ENCODE data around the gene A3GALT2.

The A3GALT2 gene

GRCh38 chr1:33330906-33331305 is 10.0 kb upstream of the A3GALT2 start:
- no peak for DNase-seq

GRCh38 chr1:33330361-33330890 is 9.5 kb upstream of the A3GALT2 start:
- DNase-seq, result no peak

- no peak for DNase-seq
These were observed 8.9 kb upstream of the A3GALT2 start for GRCh38 chr1:33329600-33330305.

GRCh38 chr1:33328817-33329216 is 7.9 kb upstream of the A3GALT2 start:
- no peak for DNase-seq

GRCh38 chr1:33327587-33328325 is 6.9 kb upstream of the A3GALT2 start:
- peak; percentile 18 for DNase-seq

- no peak for DNase-seq
These were observed 5.9 kb upstream of the A3GALT2 start for GRCh38 chr1:33326785-33327184.

GRCh38 chr1:33324677-33325575 is 4.0 kb upstream of the A3GALT2 start:
- DNase-seq, result no peak

- DNase-seq, result no peak
These were observed 3.0 kb upstream of the A3GALT2 start for GRCh38 chr1:33323663-33324477.

GRCh38 chr1:33322870-33323585 is 2.1 kb upstream of the A3GALT2 start:
- no peak for DNase-seq

GRCh38 chr1:33322109-33322508 is 1.2 kb upstream of the A3GALT2 start:
- no peak for DNase-seq

- DNase-seq, result no peak
These were observed 280 bp upstream of the A3GALT2 start for GRCh38 chr1:33321178-33321577.

GRCh38 chr1:33319949-33320618 is 814 bp downstream of the A3GALT2 start:
- no peak for DNase-seq

- DNase-seq, result no peak
These were observed 1.5 kb downstream of the A3GALT2 start for GRCh38 chr1:33319186-33319948.

GRCh38 chr1:33317946-33318345 is 3.0 kb downstream of the A3GALT2 start:
- no peak for DNase-seq

- no peak for DNase-seq
These were observed 3.5 kb downstream of the A3GALT2 start for GRCh38 chr1:33317354-33317753.

- no peak for DNase-seq
These were observed 4.3 kb downstream of the A3GALT2 start for GRCh38 chr1:33316601-33317000.

- DNase-seq, result no peak
These were observed 6.5 kb downstream of the A3GALT2 start for GRCh38 chr1:33314416-33314815.

- no peak for DNase-seq
These were observed 8.5 kb downstream of the A3GALT2 start for GRCh38 chr1:33312413-33312749.

GRCh38 chr1:33311706-33312412 is 9.0 kb downstream of the A3GALT2 start:
- no peak for DNase-seq

GRCh38 chr1:33310702-33311101 is 10.2 kb downstream of the A3GALT2 start:
- DNase-seq, result no peak

Measured in GF-D8 (cell line).